A549 (cell line): Measurements from ENCODE around the gene RBBP5.

Experiments
- CBX8 ChIP-seq: fragments of 200-600 bp; sonication (generic); IDR thresholded peaks from 2 replicates; pipeline ENCODE4 v1.6.1; 2016
- CHD4 ChIP-seq: fragments of 200-600 bp; sonication (generic); IDR thresholded peaks from 2 replicates; pipeline ENCODE4 v1.6.1; 2016; ENCODE audit warnings: antibody characterized with exemption, mild to moderate bottlenecking, borderline replicate concordance
- CTCF ChIP-seq: fragments of >200 bp; sonication (Bioruptor Twin); formaldehyde crosslinking; IDR thresholded peaks from 3 replicates; pipeline ENCODE4 v1.5.1; 2016
- EP300 ChIP-seq, 2 experiments: fragments of >200 bp; sonication (Bioruptor Twin); formaldehyde crosslinking; IDR thresholded peaks; 2 replicates in 1 of 2; 3 replicates in 1 of 2; pipeline ENCODE4 v1.6.1; 2016 to 2017
- MAZ ChIP-seq: fragments of 150-350 bp; IDR thresholded peaks from 2 replicates; pipeline ENCODE4 v1.6.1; 2014; ENCODE audit warnings: antibody characterized with exemption, low read depth, low read length, borderline replicate concordance
- POLR2A ChIP-seq: IDR thresholded peaks from 2 replicates; pipeline ENCODE4 v1.6.1; 2012; ENCODE audit warnings: mild to moderate bottlenecking, low read length
- RAD21 ChIP-seq, 2 experiments: fragments of >200 bp in 1 of 2; sonication (Bioruptor Twin) in 1 of 2; formaldehyde crosslinking in 1 of 2; IDR thresholded peaks in 1 of 2; conservative IDR thresholded peaks in 1 of 2; 2 replicates in 1 of 2; 3 replicates in 1 of 2; pipeline ENCODE4 v1.6.1; 2012 to 2018; ENCODE audit warnings: inconsistent platforms in 1 of 2
- ZNF302 ChIP-seq: fragments of 250-450 bp; sonication (Bioruptor Pico); IDR thresholded peaks from 2 replicates; pipeline ENCODE4 v1.9.0; 2021; ENCODE audit warnings: inconsistent platforms, mild to moderate bottlenecking, moderate library complexity

- TF ChIP-seq EP300 (IDR thresholded peaks at IDR 0.05) (no peak), RAD21 (conservative IDR thresholded peaks at IDR 0.05 in 1 of 2, IDR thresholded peaks at IDR 0.05 in 1 of 2) (no peak), POLR2A (no peak), CBX8 (no peak), ZNF302 (CRISPR knock-in tag) (no peak), CTCF (no peak), CHD4 (no peak), MAZ (no peak)
These were observed 69.1 kb downstream of the RBBP5 start for GRCh38 chr1:205052690-205053089.
